ENCODE measurements around the gene CFAP65. TPM values are rescaled to one million over a fixed set of nuclear protein-coding genes. Genes with fewer than 3 reads are reported as not detected.

Gene CFAP65, protein sequence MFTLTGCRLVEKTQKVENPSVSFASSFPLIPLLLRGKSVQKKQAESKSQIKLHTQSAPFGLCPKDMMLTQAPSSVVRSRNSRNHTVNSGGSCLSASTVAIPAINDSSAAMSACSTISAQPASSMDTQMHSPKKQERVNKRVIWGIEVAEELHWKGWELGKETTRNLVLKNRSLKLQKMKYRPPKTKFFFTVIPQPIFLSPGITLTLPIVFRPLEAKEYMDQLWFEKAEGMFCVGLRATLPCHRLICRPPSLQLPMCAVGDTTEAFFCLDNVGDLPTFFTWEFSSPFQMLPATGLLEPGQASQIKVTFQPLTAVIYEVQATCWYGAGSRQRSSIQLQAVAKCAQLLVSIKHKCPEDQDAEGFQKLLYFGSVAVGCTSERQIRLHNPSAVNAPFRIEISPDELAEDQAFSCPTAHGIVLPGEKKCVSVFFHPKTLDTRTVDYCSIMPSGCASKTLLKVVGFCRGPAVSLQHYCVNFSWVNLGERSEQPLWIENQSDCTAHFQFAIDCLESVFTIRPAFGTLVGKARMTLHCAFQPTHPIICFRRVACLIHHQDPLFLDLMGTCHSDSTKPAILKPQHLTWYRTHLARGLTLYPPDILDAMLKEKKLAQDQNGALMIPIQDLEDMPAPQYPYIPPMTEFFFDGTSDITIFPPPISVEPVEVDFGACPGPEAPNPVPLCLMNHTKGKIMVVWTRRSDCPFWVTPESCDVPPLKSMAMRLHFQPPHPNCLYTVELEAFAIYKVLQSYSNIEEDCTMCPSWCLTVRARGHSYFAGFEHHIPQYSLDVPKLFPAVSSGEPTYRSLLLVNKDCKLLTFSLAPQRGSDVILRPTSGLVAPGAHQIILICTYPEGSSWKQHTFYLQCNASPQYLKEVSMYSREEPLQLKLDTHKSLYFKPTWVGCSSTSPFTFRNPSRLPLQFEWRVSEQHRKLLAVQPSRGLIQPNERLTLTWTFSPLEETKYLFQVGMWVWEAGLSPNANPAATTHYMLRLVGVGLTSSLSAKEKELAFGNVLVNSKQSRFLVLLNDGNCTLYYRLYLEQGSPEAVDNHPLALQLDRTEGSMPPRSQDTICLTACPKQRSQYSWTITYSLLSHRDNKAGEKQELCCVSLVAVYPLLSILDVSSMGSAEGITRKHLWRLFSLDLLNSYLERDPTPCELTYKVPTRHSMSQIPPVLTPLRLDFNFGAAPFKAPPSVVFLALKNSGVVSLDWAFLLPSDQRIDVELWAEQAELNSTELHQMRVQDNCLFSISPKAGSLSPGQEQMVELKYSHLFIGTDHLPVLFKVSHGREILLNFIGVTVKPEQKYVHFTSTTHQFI (N-terminal part only)
- not detected for total RNA-seq

DNA sequence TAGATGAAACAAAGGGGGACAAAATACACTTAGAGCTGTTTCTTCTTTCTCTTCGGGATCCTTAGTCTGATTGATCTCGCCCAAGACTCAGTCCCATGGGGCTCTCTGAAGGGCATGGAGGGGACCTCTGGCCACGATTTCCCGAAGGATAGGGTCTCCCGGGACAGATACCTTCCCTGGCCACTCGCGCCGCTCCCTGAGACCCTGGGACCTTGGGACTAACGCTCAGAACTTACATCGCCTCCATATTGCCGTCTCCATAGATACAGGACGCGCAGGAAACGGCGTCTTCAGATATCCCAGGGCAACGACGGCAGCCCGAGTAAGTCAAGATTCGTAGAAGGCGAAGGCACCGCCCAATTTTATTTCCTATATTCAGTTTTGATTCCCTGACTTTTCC lies at the start of gene CFAP65:
Gene CFAP65, minus strand, starts transcription at position 265 of the 400 bp plus-strand sequence. CDS start 2,468 bp downstream, outside the sequence.
- DNase-seq (ENCODE audit: low spot score): no peak

DNA sequence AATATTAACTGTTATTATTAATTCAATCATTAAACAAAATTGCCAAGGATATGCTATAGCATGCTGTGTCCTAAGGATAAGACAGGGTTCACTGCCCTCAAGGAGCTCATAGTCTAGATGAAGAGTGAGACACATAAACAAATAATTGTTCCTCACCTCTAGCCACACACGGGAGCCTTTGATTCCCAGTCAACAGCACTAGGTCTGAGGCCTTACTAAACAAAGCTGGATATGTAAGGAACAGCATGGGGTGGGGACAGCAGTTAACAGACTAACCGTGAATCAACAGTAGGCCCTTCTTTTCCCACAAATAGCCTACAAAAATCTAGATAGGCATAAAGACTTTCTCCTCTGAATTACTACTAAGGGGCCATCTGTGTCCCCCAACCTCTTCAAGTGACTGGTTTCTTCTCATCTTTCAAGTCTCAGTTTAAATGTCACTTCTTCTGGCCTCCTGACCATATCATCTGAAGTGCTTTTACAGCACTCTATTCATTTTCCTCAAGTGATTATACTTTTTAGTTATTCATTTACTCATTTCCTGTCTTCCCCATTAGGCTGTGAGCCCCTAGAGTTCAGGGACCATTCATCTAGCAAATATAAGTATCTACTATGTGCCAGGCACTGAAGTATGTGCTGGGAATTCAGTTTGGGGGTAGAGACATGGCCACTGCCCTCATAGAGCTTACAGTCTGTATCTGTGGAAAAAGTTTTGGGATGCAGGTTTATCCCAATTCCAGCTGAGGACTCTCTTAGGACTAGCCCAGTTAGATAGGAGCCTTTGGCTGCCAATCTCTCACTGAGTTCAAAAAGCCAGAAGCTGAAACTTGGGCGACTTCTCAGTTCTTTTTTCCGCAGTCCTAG lies 49.4 kb upstream of the CFAP65 start:
- no peak for DNase-seq (ENCODE audit: low spot score)

DNA sequence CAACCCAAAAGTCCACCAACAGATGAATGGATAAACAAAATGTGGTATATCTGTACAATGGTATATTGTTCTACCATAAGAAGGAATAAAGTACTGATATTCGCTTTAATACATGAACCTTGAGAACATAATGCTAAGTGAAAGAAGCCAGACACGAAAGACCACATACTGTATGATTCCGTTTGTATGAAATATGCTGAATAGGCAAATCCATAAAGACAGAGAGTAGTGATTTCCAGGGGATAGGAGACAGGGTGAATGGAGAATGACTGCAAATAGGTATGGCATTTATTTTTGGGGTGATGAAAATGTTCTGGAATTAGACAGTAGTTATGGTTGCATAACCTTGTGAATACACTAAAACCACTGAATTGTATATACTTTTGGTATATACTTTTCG lies 48.0 kb upstream of the CFAP65 start:
- no peak for DNase-seq (ENCODE audit: low spot score)

DNA sequence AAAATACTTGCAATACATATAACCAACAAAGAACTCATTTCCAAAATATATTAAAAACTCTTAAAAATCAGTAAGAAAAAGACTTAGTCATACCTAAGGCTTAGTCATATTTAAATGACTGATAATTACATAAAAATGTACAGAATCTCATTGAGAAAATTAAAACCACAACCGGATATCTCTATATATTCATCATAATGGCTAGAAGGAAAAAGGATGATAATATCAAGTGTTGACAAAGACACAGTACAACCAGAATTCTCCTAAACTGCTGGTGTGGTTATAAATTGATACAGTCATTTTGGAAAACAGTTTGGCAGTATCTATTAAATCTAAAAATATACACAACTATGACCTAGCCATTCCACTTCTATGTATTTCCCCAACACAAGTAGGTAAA lies 46.5 kb upstream of the CFAP65 start:
- no peak for DNase-seq (ENCODE audit: low spot score)

DNA sequence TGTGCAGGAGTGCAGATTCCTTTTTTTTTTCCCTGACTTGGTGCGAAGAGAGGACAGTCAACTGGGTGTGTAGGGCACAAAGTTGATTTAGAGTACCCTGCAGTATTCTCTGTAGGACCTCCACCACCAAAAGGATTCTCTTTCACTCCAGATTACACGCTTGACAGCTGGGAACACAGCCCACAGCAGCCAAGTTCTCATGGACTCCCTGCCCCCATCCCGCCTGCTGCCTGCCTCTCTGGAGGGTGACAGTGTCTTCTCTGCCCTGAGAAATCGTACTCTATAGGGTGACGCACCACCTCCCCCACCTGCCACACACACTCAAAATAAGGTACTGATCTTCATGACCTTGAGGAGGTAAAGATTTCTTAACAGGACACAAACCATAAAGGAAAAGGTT lies 46.0 kb upstream of the CFAP65 start:
- no peak for DNase-seq (ENCODE audit: low spot score)

DNA sequence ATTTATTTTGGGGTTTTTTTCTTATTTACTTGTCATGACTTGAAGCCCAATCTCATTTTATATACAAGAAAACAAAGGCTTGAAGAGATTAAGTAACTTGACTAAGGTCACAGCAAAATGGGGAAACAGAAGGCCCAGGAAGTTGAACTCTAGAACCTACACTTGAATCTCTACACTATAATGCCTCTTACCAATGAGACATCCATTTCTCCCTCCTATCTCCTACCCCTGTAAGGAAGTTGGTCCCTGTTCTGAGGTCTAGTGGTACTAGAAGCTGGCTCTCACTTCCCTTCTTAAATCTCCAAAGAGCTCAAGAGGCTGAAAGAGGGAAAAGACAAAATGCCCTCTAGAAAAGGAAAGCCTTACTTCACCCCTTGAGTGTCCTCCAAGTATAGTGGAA lies 44.9 kb upstream of the CFAP65 start:
- no peak for DNase-seq (ENCODE audit: low spot score)

DNA sequence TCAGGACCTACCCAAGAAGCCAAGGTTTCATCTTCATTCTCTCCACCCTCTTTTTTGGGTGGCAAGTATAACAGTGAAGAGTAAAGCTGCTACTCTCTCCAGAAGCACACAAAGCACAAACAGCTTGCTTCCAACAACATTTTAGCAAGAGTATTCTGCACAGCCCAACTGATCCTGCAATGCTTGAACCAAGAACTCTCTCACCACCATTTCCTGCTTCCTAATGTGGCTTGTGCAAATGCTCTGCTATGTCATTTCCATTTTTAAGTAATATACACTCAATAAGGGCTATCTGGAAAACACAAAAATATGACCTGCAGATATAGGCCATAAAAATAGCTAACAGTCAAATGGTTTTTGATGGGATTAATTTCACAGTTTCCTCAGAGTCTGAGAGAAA lies 43.5 kb upstream of the CFAP65 start:
- DNase-seq (ENCODE audit: low spot score): no peak

DNA sequence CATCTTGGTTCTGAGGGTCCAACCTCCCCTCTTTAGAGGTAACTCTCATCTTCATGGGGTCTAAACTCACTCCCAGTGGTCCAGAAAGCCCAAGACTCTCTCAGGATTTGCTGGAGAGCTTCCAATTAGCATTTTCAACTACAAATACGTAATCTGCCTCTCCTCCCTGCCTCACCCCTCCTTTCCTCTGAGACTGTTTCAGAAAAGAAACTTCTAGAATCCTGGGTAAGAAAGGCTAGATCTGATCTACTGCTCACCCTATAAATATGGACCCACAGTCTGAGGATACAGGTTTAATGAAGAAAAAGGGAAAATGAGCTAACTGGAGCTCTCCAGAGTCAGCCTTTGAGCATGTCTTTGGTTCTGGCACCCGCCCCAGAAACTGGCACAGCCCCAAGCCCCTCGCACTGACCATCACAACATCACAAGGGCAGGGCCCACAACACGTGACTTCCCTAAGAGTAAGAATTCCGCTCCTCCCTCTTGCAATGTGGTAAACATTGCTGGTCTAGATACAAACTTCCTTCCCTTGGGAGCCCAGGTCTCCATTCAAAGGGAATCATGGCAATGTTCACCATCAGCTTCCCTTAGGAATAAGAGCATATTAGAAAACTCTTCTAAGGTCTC lies 41.1 kb upstream of the CFAP65 start:
- no peak for DNase-seq (ENCODE audit: low spot score)

DNA sequence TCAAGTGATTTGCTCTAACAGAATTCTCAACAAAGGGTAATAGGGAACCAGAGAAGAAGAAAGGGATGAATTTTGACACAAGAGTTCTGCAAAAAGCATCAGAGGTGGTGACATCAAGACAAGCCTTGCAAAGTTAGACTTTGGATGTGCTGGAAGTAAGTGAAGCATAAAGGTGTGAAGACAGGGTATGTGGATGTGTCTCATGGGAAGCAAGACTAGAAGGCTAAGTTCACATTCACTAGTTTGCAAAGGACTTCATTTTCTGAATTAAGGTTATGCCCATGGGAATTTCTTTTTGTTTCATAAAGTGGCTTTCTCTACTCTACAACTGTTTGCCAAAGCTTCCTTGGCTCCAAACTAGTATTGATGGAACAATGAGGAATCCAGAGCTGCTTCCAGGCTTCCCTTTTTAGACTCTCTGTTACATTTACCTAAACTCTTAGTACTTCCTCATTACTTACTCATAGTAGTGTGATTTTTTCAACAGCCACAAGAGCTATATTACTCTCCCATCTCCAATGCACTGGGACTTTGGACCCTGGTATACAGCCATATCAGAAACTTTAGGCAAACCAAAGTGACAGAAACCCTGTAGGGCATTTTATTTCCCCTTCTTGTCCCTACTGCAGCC lies 40.5 kb upstream of the CFAP65 start:
- no peak for DNase-seq (ENCODE audit: low spot score)

DNA sequence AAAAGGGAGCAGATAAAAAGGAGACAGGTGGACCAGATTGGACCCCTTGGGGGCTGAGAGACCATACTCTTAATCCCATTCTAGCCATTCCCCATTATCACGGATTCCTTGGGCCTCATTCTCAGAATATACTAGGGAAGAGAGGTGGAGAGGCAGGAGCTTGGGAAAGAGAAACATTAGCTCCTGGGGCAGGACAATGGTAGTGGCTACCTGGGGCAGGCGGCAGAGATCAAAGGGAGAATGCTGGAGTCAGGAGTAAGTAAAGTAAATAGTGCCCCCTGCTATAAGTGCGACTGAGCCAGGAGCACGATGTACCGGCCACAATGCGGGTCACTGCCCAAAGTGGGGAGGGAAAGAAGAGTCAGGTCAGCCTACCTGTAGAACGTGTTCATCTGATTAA lies 39.8 kb upstream of the CFAP65 start:
- DNase-seq (ENCODE audit: low spot score): no peak

DNA sequence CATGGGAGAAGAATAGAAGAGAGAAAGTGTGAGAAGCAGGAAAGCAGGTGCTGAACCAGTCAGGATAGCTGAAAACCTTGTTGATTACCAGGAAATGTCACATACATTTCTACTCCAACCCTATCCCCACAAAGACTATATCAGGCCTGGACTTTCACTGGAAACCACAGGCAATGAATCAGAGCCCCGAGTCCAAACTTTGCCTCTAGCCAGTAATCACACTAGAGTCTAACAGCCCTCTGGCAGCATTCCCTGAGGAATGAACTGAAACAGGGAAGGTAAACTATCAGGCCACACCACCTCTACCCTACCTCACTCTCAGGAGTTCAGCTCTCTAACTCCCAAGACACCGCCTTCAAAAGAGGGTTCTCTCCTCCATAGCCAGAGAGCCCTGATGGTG lies 38.1 kb upstream of the CFAP65 start:
- no peak for DNase-seq (ENCODE audit: low spot score)

DNA sequence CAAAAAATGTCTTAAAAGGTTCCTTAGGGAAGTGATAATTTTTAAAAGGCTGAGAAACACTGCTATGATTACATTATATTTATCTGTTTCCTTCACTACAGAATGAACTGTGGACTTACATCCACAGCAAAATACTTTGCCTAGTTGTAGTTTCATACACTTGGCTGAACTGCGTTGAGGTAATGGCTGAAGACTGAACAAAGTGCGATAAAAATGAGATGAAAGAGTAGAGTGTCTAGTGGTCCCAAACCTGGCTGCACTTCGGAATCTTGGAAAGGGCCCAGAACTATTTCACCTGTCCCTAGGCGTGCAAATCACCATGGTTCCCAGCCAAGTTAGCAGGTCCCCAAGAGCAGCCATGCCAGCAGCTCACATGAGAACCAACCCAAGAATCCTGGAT lies 37.6 kb upstream of the CFAP65 start:
- no peak for DNase-seq (ENCODE audit: low spot score)

DNA sequence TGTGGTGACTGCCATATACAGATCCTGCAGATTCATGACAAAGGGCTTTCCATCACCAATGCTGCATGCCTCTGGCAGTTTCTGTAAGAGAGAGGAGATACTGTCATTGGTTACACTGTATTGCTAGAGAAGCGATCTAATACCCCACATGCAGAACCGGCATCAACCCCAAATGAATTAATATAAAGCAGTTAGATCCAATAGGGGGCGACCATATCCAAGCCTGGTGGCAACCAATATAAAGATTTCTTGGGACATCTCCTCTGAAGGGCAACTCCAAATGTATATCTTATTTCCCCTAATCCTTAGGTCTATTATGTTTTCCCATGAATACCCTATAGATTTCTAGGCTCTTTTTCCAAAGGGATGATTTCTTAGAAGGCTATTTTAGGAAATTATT lies 36.8 kb upstream of the CFAP65 start:
- no peak for DNase-seq (ENCODE audit: low spot score)

DNA sequence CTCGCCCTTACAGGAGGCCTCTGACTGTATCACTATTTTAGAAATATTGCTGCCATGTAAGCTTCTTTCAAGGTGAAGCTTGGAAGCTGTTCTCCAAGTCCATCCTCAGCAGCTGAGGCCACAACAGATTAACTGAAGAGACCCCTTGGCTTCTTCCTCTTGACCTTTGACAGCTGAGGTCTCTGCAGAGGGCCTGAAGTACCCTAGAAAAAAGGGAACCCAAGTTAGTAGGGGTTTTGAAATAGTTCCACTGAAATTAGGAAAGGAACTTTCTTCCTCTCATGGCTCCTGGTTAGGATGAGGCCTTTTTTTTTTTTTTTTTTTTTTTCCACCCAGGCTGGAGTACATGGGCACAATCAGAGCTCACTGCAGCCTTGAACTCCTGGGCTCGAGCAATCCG lies 34.9 kb upstream of the CFAP65 start:
- DNase-seq (ENCODE audit: low spot score): no peak

DNA sequence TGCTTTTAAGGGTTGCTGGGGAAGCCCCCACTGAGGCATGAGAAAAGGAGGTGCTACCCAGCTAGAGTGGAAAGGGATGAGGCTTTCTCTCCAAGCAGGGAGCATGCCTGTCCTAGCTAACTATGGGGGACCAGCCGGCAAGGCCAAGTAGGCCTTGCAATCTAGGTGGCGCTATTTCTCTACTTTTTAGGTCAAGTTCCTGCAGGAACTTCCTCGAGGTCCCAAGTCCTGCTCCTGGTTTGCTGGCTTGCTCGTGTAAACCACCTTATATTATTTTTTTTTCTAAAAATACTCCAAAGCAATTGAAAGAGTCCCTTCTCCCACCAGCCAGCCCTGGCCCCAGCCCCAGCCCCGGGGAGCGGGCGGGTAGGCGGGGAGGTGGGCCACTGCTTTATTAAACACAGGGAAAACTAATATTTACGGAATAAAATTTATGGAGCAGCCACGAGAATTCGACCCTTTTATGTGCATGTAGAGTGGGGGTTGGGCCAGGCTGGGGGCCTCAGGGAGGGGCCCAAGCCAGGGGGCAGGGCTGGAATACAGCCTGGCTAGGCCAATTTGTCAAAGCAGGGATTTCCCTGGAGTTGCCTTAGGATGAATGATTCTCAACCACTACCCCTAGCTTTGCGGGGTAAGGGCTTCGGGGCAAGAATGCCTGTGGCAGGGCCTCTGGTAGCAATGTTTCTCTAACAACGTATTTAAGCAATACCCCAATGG lies 32.3 kb upstream of the CFAP65 start:
- no peak for DNase-seq (ENCODE audit: low spot score)

DNA sequence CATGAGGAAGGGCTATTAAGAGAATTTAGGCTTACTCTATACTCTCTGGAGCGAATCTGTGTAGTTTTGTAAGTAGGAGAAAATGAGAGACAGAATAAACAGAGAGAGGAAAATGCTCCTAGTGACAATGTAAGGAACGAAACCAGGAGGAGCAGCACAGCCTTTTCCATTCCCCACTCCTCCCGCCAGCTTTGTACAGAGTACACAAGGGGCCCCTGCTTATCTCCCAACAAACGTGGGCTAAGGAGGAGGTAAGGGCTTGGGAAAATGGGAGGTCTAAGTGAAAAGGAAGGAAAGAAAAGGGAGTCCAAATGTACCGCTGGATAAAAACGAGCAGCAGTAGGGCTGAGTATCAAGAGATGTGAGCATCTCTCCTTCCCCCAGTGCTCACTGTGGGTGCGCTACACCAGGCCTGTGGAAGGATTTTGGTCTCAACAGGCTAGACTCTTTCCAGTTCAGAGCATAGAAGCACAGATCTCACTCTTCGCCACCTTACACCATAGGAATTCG lies 31.5 kb upstream of the CFAP65 start:
- no peak for DNase-seq (ENCODE audit: low spot score)

DNA sequence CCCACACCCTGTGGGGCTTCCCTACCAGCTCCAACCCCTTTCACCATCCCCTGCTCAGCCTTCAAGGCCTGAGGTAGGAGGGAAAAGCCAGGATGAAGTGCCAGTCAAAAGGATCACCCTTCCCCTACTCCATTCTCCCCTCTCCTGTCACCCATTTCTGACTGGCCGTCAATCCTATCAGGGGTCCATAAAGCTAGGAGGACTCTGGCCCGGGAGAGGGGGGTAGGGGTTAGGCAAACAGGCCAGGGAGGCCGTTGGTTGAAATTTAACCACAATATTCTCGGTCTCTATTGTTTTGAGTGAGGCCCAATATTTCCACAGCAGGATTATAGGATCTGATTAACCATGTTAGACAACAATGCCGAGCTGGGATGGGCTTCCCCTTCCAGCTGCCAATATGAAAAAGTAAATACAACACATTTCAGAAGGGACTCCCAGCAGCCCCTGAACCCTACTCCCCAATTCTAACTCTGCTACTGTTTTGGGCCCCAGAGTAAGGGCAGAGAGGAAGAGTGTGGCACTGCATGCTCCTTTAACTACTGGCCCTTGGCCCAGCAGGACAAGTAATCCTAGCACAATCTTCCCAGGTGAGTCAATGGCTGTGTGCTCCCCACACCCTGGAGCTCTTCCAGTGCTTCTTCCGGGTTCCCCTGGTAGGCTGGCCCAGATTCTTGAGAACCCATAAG lies 30.0 kb upstream of the CFAP65 start:
- DNase-seq (ENCODE audit: low spot score): no peak

DNA sequence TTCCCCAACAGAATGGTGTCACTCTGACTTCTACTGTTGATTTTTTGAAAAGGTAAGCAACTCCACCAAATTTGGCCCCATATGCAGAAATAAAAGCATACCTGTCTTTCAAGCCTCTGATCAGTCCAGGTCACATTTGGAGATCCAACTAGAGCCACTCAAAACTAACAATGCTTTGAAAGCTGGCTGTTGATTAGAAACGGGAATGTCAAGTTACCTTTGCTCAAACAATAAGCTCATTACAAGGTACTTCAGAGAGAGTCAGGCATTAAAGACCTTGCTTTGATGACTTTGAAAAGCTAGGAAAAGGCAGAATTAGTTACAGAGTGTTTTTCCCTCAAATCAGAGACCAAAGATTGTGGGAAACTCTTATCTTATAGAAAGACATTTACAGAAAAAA lies 24.2 kb upstream of the CFAP65 start:
- no peak for DNase-seq (ENCODE audit: low spot score)

DNA sequence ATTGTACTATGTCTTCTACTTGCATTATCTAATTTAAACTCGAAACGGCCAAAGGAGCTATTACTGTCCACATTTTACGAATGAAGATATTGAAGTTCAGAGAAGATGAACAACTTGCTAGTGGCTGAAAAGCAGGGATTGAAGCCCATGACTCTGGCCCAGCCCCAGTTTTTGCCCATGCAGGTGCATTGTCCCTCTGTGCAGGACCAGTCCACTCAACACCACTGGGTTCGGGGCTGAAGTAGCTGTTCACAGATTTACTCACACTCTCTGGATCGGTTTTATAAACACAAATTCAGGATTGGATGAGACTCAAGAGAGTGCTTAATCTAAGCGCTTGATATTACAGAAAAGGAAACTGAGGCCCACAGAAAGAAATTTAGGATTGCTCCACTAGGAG lies 20.8 kb upstream of the CFAP65 start:
- no peak for DNase-seq (ENCODE audit: low spot score)

All from ureter (tissue), 1 donor.